Measurements from ENCODE around the gene SPDYE4. TPM values are rescaled to one million over a fixed set of nuclear protein-coding genes. Genes with fewer than 3 reads are reported as not detected.

The SPDYE4 gene
- total RNA-seq, 4 donors from 2014 or later, result not detected

- no peak for DNase-seq
- Histone ChIP-seq H3K27me3 (no peaks in the 10 kb centered on the region), H3K27ac (no peak overlapping the region), H3K4me1 (peaks cover 5 to 6% of the 10 kb centered on the region in 2 donors), H3K9me3 (no peaks in the 10 kb centered on the region), H3K4me3 (replicated peaks in 1 of 3) (no peak overlapping the region), H3K36me3 (no peaks in the 10 kb centered on the region)
- WGBS, 2 donors, result 71 to 75% methylated on average over 14 to 15 of the region's 15 CpGs
- intact Hi-C loops (cut with DNase I), result loop anchor here (10.0 kb wide), 1 partner anchor 169 kb away; no protein-coding TSS in a partner anchor
- no peak for TF ChIP-seq POLR2A (IDR thresholded peaks at IDR 0.05)
- TF ChIP-seq CTCF (IDR thresholded peaks at IDR 0.05), result no peak
Measured at GRCh38 chr17:8744086-8744785, 14.1 kb downstream of the SPDYE4 start.

DNA sequence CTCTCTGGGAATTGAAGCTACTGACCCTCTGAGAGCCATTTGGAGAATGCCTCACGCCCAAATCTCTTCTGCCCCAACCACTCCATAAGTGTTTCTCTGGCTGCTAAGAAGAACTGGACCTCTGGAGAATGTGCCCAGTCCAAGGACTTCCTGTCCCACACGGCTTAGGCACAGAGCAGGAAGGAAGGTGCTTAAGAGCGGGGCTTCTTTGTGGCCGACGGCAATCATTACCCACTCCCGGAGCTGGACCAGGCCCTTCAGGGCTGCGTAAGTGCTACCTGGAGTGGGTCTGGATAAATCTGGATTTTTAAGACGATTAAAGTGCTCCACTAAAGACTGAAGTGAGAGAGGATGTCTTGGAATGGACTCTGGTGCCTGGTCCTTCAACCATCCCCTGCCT, 15.5 kb downstream of the SPDYE4 start:
- intact Hi-C loops (cut with DNase I), result loop anchor here (10.0 kb wide), 1 partner anchor 168 kb away; no protein-coding TSS in a partner anchor
- H3K4me3 ChIP-seq (replicated peaks in 1 of 3), result no peak overlapping the region
- no peak overlapping the region for H3K27ac ChIP-seq
- H3K9me3 ChIP-seq, result no peaks in the 10 kb centered on the region
- peak in 1 of 2 donors; percentile 14 for DNase-seq
- H3K4me1 ChIP-seq, result peaks cover 5 to 6% of the 10 kb centered on the region in 2 donors
- H3K27me3 ChIP-seq, result no peaks in the 10 kb centered on the region
- TF ChIP-seq POLR2A (IDR thresholded peaks at IDR 0.05) (no peak), CTCF (IDR thresholded peaks at IDR 0.05) (no peak)
- 37 to 45% methylated on average over 8 of the region's 8 CpGs for WGBS, 2 donors
- H3K36me3 ChIP-seq, result no peaks in the 10 kb centered on the region

DNA sequence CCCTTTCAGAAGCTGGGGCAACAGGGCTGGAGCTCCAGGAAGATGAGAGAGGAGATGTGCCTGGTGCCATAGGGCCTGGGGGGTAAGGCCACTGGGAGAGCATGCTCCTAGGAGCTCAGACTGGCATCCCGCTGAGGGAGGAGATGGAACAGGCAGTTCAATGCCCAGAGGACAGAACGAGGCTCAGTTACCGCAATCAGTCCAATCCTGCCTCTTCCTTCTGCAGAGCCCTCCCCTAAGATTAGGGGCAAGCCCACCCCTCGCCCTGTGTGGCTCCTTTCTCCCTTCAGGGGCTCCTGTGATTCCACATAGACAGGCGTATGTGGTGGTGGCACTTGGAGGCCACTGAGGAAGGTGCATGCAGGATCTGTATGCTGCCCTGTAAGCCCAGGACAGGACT, 16.1 kb downstream of the SPDYE4 start:
- TF ChIP-seq CTCF (IDR thresholded peaks at IDR 0.05), result no peak
- no peak for TF ChIP-seq POLR2A (IDR thresholded peaks at IDR 0.05)
- H3K4me3 ChIP-seq (replicated peaks in 1 of 3), result no peak overlapping the region
- no peaks in the 10 kb centered on the region for H3K36me3 ChIP-seq
- H3K9me3 ChIP-seq, result no peaks in the 10 kb centered on the region
- H3K27me3 ChIP-seq, result no peaks in the 10 kb centered on the region
- H3K4me1 ChIP-seq, result peaks cover 5 to 6% of the 10 kb centered on the region in 2 donors
- intact Hi-C loops (cut with DNase I), result loop anchor here (10.0 kb wide), 1 partner anchor 167 kb away; no protein-coding TSS in a partner anchor
- 91 to 93% methylated on average over 4 to 5 of the region's 5 CpGs for WGBS, 2 donors
- no peak for DNase-seq
- H3K27ac ChIP-seq, result no peak overlapping the region

DNA sequence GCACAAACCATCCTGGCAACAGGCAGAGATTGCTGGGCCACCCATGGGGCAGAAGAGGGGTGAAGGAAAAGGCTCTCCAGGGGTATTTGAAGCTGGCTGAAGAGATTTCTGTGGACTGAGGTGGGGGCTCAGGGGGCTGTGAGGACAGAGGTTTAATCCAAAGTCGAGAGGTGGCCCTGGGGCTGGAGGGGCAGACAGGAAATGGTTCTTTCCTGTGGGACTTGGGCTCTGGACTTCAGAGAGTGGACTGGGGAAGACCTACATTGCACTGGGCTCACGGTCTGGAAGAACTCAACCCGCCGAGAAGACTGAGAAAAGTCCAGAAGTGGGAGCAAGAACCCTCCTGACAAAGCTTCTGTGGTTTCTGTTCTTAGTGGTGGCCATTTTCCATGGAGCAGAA, 16.6 kb downstream of the SPDYE4 start:
- intact Hi-C loops (cut with DNase I), result loop anchor here (10.0 kb wide), 1 partner anchor 167 kb away; no protein-coding TSS in a partner anchor
- Histone ChIP-seq H3K36me3 (no peaks in the 10 kb centered on the region), H3K9me3 (no peaks in the 10 kb centered on the region), H3K4me3 (replicated peaks in 1 of 3) (no peak overlapping the region), H3K4me1 (peaks cover 5 to 6% of the 10 kb centered on the region in 2 donors), H3K27me3 (no peaks in the 10 kb centered on the region), H3K27ac (no peak overlapping the region)
- WGBS, 2 donors, result 77 to 93% methylated on average over 4 of the region's 4 CpGs
- no peak for TF ChIP-seq POLR2A (IDR thresholded peaks at IDR 0.05)
- no peak for TF ChIP-seq CTCF (IDR thresholded peaks at IDR 0.05)
- DNase-seq, result no peak

DNA sequence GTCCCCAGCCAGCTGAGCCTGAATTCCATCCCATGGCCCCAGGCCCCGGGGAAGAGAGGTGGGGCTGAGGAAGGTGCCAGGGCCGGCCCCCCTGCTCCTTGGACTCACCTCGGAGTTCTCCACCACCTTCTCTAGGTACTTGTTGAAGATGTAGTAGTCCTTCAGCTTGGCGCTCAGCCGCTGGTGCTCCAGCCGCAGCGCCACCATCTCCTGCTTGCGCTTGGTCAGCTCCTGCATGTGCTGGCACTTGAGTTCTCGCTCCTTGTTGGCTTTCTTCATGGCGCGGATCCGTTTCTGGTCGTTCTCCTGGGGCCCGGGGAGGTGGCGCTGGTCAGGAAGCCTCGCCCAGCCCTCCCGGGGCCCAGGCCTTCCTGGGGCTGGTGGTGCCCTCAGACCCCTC, 17.0 kb downstream of the SPDYE4 start:
- 79 to 85% methylated on average over 10 to 13 of the region's 17 CpGs for WGBS, 2 donors
- no peaks in the 10 kb centered on the region for H3K9me3 ChIP-seq
- peaks cover 4% of the 10 kb centered on the region in 2 donors for H3K4me1 ChIP-seq
- H3K27ac ChIP-seq, result no peak overlapping the region
- no peak overlapping the region for H3K4me3 ChIP-seq (replicated peaks in 1 of 3)
- intact Hi-C loops (cut with DNase I), result loop anchor here (10.0 kb wide), 1 partner anchor 167 kb away; no protein-coding TSS in a partner anchor
- no peak for DNase-seq
- no peaks in the 10 kb centered on the region for H3K36me3 ChIP-seq
- no peak for TF ChIP-seq POLR2A (IDR thresholded peaks at IDR 0.05)
- no peak for TF ChIP-seq CTCF (IDR thresholded peaks at IDR 0.05)
- H3K27me3 ChIP-seq, result no peaks in the 10 kb centered on the region
